ENCODE measurements around the gene LRP1B.

The LRP1B gene

GRCh38 chr2:141440072-141440635, 690.7 kb downstream of the LRP1B start:
- intact Hi-C loops (cut with micrococcal nuclease), result no loop called here
- H3K36me3 Mint-ChIP-seq (ENCODE audit: low read depth), result no peaks in the 10 kb centered on the region
- no peaks in the 10 kb centered on the region for H3K4me1 Mint-ChIP-seq (ENCODE audit: low read depth)
- no peaks in the 10 kb centered on the region for H3K27me3 Mint-ChIP-seq
- H3K27ac Mint-ChIP-seq, result no peak overlapping the region
- no peak overlapping the region for H3K4me3 Mint-ChIP-seq
- peaks cover 11% of the 10 kb centered on the region for H3K9me3 Mint-ChIP-seq

GRCh38 chr2:141439524-141439923, 691.3 kb downstream of the LRP1B start:
- H3K27ac Mint-ChIP-seq, result no peak overlapping the region
- H3K4me3 Mint-ChIP-seq, result no peak overlapping the region

DNA sequence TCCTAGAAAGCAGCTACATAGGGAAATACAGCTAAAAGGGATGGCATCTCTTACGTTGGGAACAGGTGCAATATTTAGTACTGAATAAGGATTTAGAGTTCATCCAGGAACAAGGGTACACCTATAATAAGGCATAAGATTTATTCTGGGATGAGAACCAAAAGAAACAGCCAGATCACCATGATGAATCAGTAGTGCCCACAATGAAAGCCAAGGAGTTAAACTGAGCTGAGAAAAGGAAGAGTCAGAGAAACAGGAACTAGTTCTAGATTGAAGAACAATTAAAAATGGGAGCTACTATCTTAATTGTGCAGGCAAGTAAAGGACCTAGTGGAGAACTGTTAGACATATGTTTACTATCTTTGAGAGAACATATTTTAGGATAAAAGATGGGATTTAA, 692.3 kb downstream of the LRP1B start:
- H3K4me3 Mint-ChIP-seq, result no peak overlapping the region
- no peaks in the 10 kb centered on the region for H3K36me3 Mint-ChIP-seq (ENCODE audit: low read depth)
- H3K27ac Mint-ChIP-seq, result no peak overlapping the region
- no peaks in the 10 kb centered on the region for H3K4me1 Mint-ChIP-seq (ENCODE audit: low read depth)
- peaks cover 27% of the 10 kb centered on the region for H3K9me3 Mint-ChIP-seq
- intact Hi-C loops (cut with micrococcal nuclease), result no loop called here
- no peaks in the 10 kb centered on the region for H3K27me3 Mint-ChIP-seq

More at GRCh38 chr2:141439524-141439923, 691.3 kb downstream of the LRP1B start:
- Mint-ChIP-seq H3K9me3 (peaks cover 17% of the 10 kb centered on the region), H3K4me1 (ENCODE audit: low read depth) (no peaks in the 10 kb centered on the region), H3K27me3 (no peaks in the 10 kb centered on the region), H3K36me3 (ENCODE audit: low read depth) (no peaks in the 10 kb centered on the region)
- intact Hi-C loops (cut with micrococcal nuclease), result no loop called here

GRCh38 chr2:141437521-141437920, 693.3 kb downstream of the LRP1B start:
- no peak overlapping the region for H3K27ac Mint-ChIP-seq
- no peaks in the 10 kb centered on the region for H3K4me1 Mint-ChIP-seq (ENCODE audit: low read depth)
- peaks cover 30% of the 10 kb centered on the region for H3K9me3 Mint-ChIP-seq
- no peaks in the 10 kb centered on the region for H3K27me3 Mint-ChIP-seq
- no peak overlapping the region for H3K4me3 Mint-ChIP-seq
- H3K36me3 Mint-ChIP-seq (ENCODE audit: low read depth), result no peaks in the 10 kb centered on the region
- intact Hi-C loops (cut with micrococcal nuclease), result no loop called here

GRCh38 chr2:141423124-141423523, 707.7 kb downstream of the LRP1B start:
- Mint-ChIP-seq H3K27ac (no peak overlapping the region), H3K27me3 (no peaks in the 10 kb centered on the region), H3K36me3 (ENCODE audit: low read depth) (no peaks in the 10 kb centered on the region), H3K9me3 (peaks cover 9% of the 10 kb centered on the region), H3K4me1 (ENCODE audit: low read depth) (no peaks in the 10 kb centered on the region), H3K4me3 (no peak overlapping the region)
- intact Hi-C loops (cut with micrococcal nuclease), result no loop called here

GRCh38 chr2:141417246-141417797, 713.5 kb downstream of the LRP1B start:
- Mint-ChIP-seq H3K4me3 (no peak overlapping the region), H3K9me3 (peaks cover 19% of the 10 kb centered on the region), H3K27ac (no peak overlapping the region), H3K27me3 (no peaks in the 10 kb centered on the region), H3K4me1 (ENCODE audit: low read depth) (no peaks in the 10 kb centered on the region), H3K36me3 (ENCODE audit: low read depth) (no peaks in the 10 kb centered on the region)
- intact Hi-C loops (cut with micrococcal nuclease), result no loop called here

GRCh38 chr2:141411419-141411818, 719.4 kb downstream of the LRP1B start:
- H3K4me3 Mint-ChIP-seq, result no peak overlapping the region
- H3K36me3 Mint-ChIP-seq (ENCODE audit: low read depth), result no peaks in the 10 kb centered on the region
- intact Hi-C loops (cut with micrococcal nuclease), result no loop called here
- H3K9me3 Mint-ChIP-seq, result peaks cover 9% of the 10 kb centered on the region
- no peak overlapping the region for H3K27ac Mint-ChIP-seq
- no peaks in the 10 kb centered on the region for H3K27me3 Mint-ChIP-seq
- H3K4me1 Mint-ChIP-seq (ENCODE audit: low read depth), result no peaks in the 10 kb centered on the region

DNA sequence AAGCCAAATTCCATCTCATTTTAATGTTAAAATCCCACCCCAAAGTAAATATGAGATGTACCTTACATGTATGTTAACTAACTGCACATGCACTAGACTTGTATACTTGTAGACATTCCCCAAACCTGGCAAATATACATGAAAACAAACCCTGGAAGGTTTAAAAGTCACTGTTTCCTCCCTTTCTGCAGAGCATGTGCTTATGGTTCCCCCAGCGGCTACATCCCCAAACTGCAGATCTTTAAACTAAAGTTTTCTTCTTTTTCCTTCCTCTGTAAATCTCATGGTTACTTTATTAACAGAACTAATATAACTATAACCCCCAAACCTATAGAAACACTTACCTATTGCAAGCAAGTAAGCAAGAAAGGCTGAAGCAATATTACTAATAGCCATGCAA, 731.5 kb downstream of the LRP1B start:
- Mint-ChIP-seq H3K4me1 (ENCODE audit: low read depth) (no peaks in the 10 kb centered on the region), H3K4me3 (no peak overlapping the region), H3K9me3 (no peaks in the 10 kb centered on the region), H3K27me3 (no peaks in the 10 kb centered on the region), H3K36me3 (ENCODE audit: low read depth) (no peaks in the 10 kb centered on the region), H3K27ac (no peak overlapping the region)
- intact Hi-C loops (cut with micrococcal nuclease), result no loop called here

DNA sequence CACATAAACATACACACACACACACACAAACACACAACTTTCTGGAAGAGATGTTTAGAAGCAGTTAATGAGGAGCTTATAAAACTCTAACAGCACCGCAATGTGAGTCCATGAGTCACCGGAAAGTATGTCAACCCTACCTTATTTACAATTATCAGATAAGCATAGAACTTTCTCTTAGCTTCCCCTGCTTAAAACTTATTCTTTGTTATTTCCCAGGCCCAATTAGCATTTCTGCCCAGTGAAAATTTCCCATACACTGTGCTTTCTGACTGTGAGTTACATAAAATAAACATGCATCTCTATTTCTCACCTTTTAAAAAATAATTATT, 737.6 kb downstream of the LRP1B start:
- intact Hi-C loops (cut with micrococcal nuclease), result no loop called here
- Mint-ChIP-seq H3K4me1 (ENCODE audit: low read depth) (no peaks in the 10 kb centered on the region), H3K36me3 (ENCODE audit: low read depth) (no peaks in the 10 kb centered on the region), H3K4me3 (no peak overlapping the region), H3K27ac (no peak overlapping the region), H3K9me3 (peaks cover 9% of the 10 kb centered on the region), H3K27me3 (no peaks in the 10 kb centered on the region)

- Mint-ChIP-seq H3K4me1 (ENCODE audit: low read depth) (no peaks in the 10 kb centered on the region), H3K36me3 (ENCODE audit: low read depth) (no peaks in the 10 kb centered on the region), H3K27ac (no peak overlapping the region), H3K9me3 (peaks cover 9% of the 10 kb centered on the region), H3K27me3 (no peaks in the 10 kb centered on the region), H3K4me3 (no peak overlapping the region)
- intact Hi-C loops (cut with micrococcal nuclease), result no loop called here
Measured at GRCh38 chr2:141392517-141393213, 738.2 kb downstream of the LRP1B start.

- Mint-ChIP-seq H3K4me3 (no peak overlapping the region), H3K36me3 (ENCODE audit: low read depth) (no peaks in the 10 kb centered on the region), H3K27ac (no peak overlapping the region), H3K9me3 (peaks cover 9% of the 10 kb centered on the region), H3K4me1 (ENCODE audit: low read depth) (no peaks in the 10 kb centered on the region), H3K27me3 (no peaks in the 10 kb centered on the region)
- intact Hi-C loops (cut with micrococcal nuclease), result no loop called here
Measured at GRCh38 chr2:141386168-141386567, 744.6 kb downstream of the LRP1B start.

- Mint-ChIP-seq H3K27me3 (no peaks in the 10 kb centered on the region), H3K36me3 (ENCODE audit: low read depth) (no peaks in the 10 kb centered on the region), H3K4me3 (no peak overlapping the region), H3K9me3 (peaks cover 8% of the 10 kb centered on the region), H3K27ac (no peak overlapping the region), H3K4me1 (ENCODE audit: low read depth) (no peaks in the 10 kb centered on the region)
- intact Hi-C loops (cut with micrococcal nuclease), result no loop called here
Measured at GRCh38 chr2:141384676-141385075, 746.1 kb downstream of the LRP1B start.

- H3K36me3 Mint-ChIP-seq (ENCODE audit: low read depth), result no peaks in the 10 kb centered on the region
- no peak overlapping the region for H3K27ac Mint-ChIP-seq
- H3K9me3 Mint-ChIP-seq, result peaks cover 16% of the 10 kb centered on the region
- no peaks in the 10 kb centered on the region for H3K27me3 Mint-ChIP-seq
- intact Hi-C loops (cut with micrococcal nuclease), result no loop called here
- H3K4me3 Mint-ChIP-seq, result no peak overlapping the region
- H3K4me1 Mint-ChIP-seq (ENCODE audit: low read depth), result no peaks in the 10 kb centered on the region
Measured at GRCh38 chr2:141381946-141382345, 748.9 kb downstream of the LRP1B start.

GRCh38 chr2:141380008-141380979, 750.5 kb downstream of the LRP1B start:
- no peaks in the 10 kb centered on the region for H3K36me3 Mint-ChIP-seq (ENCODE audit: low read depth)
- no peak overlapping the region for H3K4me3 Mint-ChIP-seq
- H3K27ac Mint-ChIP-seq, result no peak overlapping the region
- H3K4me1 Mint-ChIP-seq (ENCODE audit: low read depth), result no peaks in the 10 kb centered on the region
- intact Hi-C loops (cut with micrococcal nuclease), result no loop called here
- H3K27me3 Mint-ChIP-seq, result no peaks in the 10 kb centered on the region
- peaks cover 30% of the 10 kb centered on the region for H3K9me3 Mint-ChIP-seq
